Measurements from ENCODE around the gene ABRACL.
"Not testable (repeated sequence)": the region's sequence is repeated elsewhere in the genome, so short reads cannot be mapped to it uniquely, and the experiment has no call there.

Gene ABRACL

DNA sequence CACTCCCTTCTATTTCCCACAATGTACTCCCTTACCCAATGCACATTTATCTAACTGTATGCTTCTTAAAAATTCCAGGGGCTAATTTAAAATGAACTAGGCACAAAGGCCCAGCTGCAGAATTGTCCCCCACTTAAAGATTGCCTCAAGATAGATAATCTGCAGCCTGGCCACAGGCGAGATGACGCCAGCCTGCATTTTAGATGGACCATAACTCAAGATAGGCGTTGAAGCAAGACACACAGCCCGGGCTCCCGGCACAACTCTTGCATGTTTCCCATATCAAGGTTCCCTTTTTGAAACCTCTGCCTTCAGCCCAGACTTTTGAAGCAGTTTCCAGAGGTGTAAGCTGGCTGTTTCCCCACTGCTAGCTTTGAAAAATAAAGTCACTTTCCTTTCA is 37.3 kb upstream of the ABRACL start:
- DNase-seq (ENCODE audit: insufficient read length) (no peak), FAIRE-seq (no peak)
- TF ChIP-seq POLR2A (IDR thresholded peaks at IDR 0.05; ENCODE audit: low read depth, low read length) = no peak
- no peak for TF ChIP-seq TAF1 (IDR thresholded peaks at IDR 0.05; ENCODE audit: borderline replicate concordance, low read depth, low read length)
- TF ChIP-seq POLR2AphosphoS5 (IDR thresholded peaks at IDR 0.05; ENCODE audit: low read depth, low read length) = no peak

- FAIRE-seq; DNase-seq (ENCODE audit: insufficient read length): not testable (repeated sequence)
Observed at GRCh38 chr6:138992965-138993364, 35.6 kb upstream of the ABRACL start.

GRCh38 chr6:138993410-138993809 is 35.1 kb upstream of the ABRACL start:
- DNase-seq (ENCODE audit: insufficient read length); FAIRE-seq: not testable (repeated sequence)

DNA sequence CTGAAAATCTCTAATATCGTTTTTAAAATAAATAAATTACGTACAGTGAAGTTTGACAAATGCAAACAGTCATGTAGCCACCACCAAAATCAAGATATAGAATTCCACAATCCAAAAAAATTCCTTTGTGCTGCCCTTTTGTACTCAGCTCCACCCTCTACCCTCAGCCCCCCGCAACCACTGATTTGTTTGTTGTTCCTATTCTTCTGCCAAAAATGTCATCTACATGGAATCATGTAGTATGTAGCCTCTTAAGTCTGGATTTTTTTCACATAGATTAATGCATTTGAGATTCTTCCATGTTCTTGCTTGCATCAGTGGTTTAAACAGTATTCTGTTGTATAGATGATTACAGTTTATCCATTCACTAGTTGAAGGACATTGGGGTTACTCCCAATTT is 32.0 kb upstream of the ABRACL start:
- DNase-seq (ENCODE audit: insufficient read length) (no peak), FAIRE-seq (no peak)
- TF ChIP-seq TAF1 (IDR thresholded peaks at IDR 0.05; ENCODE audit: borderline replicate concordance, low read depth, low read length) = no peak
- TF ChIP-seq POLR2AphosphoS5 (IDR thresholded peaks at IDR 0.05; ENCODE audit: low read depth, low read length) = no peak
- no peak for TF ChIP-seq POLR2A (IDR thresholded peaks at IDR 0.05; ENCODE audit: low read depth, low read length)

DNA sequence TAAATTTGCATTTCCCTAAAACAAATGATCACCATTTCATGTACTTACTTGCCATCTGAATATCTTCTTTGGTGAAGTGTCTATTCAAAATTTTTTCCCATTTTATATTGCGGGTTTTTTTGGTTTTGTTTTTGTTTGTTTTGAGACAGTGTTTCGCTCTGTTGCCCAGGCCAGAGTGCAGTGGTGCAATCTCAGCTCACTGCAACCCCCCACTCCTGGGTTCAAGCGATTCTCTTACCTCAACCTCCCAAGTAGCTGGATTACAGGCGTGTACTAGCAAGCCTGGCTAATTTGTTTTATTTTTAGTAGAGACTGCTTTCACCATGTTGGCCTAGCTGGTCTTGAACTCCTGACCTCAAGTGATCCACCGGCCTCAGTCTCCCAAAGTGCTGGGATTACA is 31.4 kb upstream of the ABRACL start:
- no peak for DNase-seq (ENCODE audit: insufficient read length)
- no peak for FAIRE-seq
- TF ChIP-seq POLR2A (IDR thresholded peaks at IDR 0.05; ENCODE audit: low read depth, low read length) (no peak), POLR2AphosphoS5 (IDR thresholded peaks at IDR 0.05; ENCODE audit: low read depth, low read length) (no peak), TAF1 (IDR thresholded peaks at IDR 0.05; ENCODE audit: borderline replicate concordance, low read depth, low read length) (no peak)

DNA sequence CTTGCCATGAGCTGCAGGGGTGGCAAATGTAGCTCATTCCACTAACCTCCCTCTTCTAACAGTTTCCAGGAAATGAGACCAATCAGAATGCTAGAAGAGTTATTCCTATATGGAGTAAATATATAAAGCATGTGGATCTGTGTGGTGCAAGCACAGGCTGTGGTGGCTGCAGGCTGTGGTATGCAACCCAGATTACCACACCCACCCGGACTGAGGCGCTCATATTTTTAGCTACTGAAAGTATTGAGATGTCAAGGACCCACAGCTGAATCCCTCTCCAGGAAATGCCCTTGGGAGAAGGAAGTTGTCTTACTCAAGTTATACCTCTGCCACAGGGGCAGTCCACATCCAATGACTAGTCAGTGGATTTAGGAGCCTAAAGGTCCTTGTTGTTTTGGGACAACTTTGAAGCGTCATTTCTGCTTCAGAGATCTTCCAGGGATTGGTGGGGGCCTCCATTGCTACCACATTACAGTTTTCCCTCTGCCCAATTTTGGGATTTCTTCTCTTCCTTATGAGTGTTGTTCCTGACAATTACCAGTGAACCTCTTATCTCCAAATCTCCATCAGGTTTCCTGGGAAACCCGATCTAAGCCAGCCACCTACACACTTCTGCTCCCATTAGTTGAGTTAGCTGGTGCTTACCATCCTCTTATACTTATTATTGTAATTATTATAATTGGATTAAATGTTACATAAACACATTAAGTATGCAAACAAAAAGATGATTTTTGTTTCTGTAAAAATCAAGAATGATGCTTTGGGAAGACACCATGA is 28.4 kb upstream of the ABRACL start:
- FAIRE-seq (no peak), DNase-seq (ENCODE audit: insufficient read length) (no peak)
- TF ChIP-seq TAF1 (IDR thresholded peaks at IDR 0.05; ENCODE audit: borderline replicate concordance, low read depth, low read length) = no peak
- no peak for TF ChIP-seq POLR2A (IDR thresholded peaks at IDR 0.05; ENCODE audit: low read depth, low read length)
- TF ChIP-seq POLR2AphosphoS5 (IDR thresholded peaks at IDR 0.05; ENCODE audit: low read depth, low read length) = no peak

DNA sequence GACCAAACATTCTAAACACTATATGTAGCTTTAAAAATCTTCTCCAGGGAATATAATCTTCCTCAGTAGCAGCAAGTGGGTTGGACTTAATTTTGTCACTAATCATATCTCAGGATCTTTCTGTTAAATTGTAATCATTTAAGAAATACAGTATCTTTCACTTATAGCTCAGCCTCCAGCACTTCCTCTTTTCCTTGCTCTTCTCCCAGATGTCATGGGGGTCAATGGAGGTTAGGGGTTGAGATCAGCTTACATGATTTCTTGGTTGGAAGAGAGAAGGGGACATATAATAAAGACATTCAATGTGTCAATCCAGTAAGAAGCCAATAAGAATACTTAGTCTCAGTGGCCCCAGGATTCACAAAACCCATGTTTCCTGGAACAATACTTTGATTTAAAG is 24.8 kb upstream of the ABRACL start:
- FAIRE-seq = no peak
- TF ChIP-seq POLR2AphosphoS5 (IDR thresholded peaks at IDR 0.05; ENCODE audit: low read depth, low read length) (no peak), POLR2A (IDR thresholded peaks at IDR 0.05; ENCODE audit: low read depth, low read length) (no peak), TAF1 (IDR thresholded peaks at IDR 0.05; ENCODE audit: borderline replicate concordance, low read depth, low read length) (no peak)

GRCh38 chr6:139006477-139006876 is 22.1 kb upstream of the ABRACL start:
- FAIRE-seq = no peak
- TF ChIP-seq POLR2A (IDR thresholded peaks at IDR 0.05; ENCODE audit: low read depth, low read length) (no peak), POLR2AphosphoS5 (IDR thresholded peaks at IDR 0.05; ENCODE audit: low read depth, low read length) (no peak), TAF1 (IDR thresholded peaks at IDR 0.05; ENCODE audit: borderline replicate concordance, low read depth, low read length) (no peak)

More for the DNA sequence above, 24.8 kb upstream of the ABRACL start:
- no peak for DNase-seq (ENCODE audit: insufficient read length)

DNA sequence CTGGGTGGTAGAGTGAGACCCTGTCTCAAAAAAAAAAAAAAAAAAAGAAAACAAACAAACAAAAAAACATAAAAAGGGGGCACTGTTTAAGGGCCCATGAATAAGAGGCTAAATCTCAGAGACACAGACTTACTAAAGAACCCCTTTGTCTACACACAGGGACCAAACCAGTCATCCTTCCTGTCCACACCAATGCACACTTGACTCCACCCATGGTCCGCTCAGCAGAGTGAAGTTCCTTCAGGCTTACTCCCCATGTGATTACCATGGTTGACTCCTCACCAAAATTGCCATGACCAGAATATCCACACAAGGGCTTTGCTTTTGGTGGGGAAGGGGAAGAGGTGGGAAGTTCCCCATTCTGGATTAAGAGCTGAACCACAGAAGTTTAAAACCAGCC is 21.1 kb upstream of the ABRACL start:
- DNase-seq (ENCODE audit: insufficient read length) (no peak), FAIRE-seq (no peak)
- TF ChIP-seq TAF1 (IDR thresholded peaks at IDR 0.05; ENCODE audit: borderline replicate concordance, low read depth, low read length) = no peak
- TF ChIP-seq POLR2A (IDR thresholded peaks at IDR 0.05; ENCODE audit: low read depth, low read length) = no peak

More at GRCh38 chr6:139006477-139006876, 22.1 kb upstream of the ABRACL start:
- DNase-seq (ENCODE audit: insufficient read length) = no peak

- no peak for TF ChIP-seq TAF1 (IDR thresholded peaks at IDR 0.05; ENCODE audit: borderline replicate concordance, low read depth, low read length)
- no peak for TF ChIP-seq POLR2AphosphoS5 (IDR thresholded peaks at IDR 0.05; ENCODE audit: low read depth, low read length)
- no peak for TF ChIP-seq POLR2A (IDR thresholded peaks at IDR 0.05; ENCODE audit: low read depth, low read length)
- DNase-seq (ENCODE audit: insufficient read length) = no peak
Observed at GRCh38 chr6:139008117-139008516, 20.4 kb upstream of the ABRACL start.

DNA sequence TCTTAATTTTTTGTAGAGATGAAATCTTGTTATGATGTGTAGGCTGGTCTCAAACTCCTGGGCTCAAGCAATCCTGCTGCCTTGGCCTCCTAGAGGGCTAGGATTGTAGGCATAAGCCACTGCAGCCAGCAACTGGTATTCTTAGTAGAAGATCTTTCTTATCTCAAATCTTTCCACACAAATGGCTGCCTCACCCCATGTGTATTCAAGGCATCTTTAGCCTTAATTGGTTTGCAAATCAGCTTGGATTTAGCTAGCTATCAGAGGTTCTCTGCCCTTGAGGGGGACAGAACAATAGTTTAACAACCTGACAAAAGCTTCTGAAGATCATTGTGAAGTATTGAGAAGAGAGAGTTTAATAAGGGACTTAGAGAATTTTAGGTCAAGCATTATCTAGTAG is 17.9 kb upstream of the ABRACL start:
- TF ChIP-seq TAF1 (IDR thresholded peaks at IDR 0.05; ENCODE audit: borderline replicate concordance, low read depth, low read length) = no peak
- TF ChIP-seq POLR2AphosphoS5 (IDR thresholded peaks at IDR 0.05; ENCODE audit: low read depth, low read length) = no peak
- TF ChIP-seq POLR2A (IDR thresholded peaks at IDR 0.05; ENCODE audit: low read depth, low read length) = no peak
- FAIRE-seq (no peak), DNase-seq (ENCODE audit: insufficient read length) (no peak)

More at GRCh38 chr6:139008117-139008516, 20.4 kb upstream of the ABRACL start:
- FAIRE-seq = no peak

DNA sequence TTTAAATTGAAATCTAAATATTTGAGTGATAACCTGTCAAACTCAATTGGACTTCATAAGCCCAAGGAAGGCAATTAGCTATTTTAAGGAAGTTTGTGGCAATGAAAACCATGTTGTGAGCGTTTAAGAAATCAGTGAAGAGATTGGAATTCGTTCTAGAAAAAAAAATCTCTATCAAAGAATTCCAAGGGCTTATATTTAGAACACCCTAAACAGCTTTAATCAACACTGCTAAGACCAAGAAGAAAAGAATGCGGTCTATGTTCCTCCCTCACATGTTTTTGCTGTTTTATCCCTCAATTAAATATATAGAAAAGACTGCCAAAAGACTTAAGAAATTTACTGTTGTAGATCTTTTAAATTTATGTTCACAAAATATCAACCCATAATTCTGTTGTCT is 16.6 kb upstream of the ABRACL start:
- FAIRE-seq (no peak), DNase-seq (ENCODE audit: insufficient read length) (no peak)
- TF ChIP-seq POLR2AphosphoS5 (IDR thresholded peaks at IDR 0.05; ENCODE audit: low read depth, low read length) (no peak), TAF1 (IDR thresholded peaks at IDR 0.05; ENCODE audit: borderline replicate concordance, low read depth, low read length) (no peak), POLR2A (IDR thresholded peaks at IDR 0.05; ENCODE audit: low read depth, low read length) (no peak)
